GM21447 (cell line): ENCODE data around the gene PRRC2C.

Experiments
- ATAC-seq: cut with Tn5 transposase; IDR thresholded peaks from one replicate; pipeline ENCODE4 v1.9.1; 2021; ENCODE audit not compliant: unreplicated experiment

The PRRC2C gene

DNA sequence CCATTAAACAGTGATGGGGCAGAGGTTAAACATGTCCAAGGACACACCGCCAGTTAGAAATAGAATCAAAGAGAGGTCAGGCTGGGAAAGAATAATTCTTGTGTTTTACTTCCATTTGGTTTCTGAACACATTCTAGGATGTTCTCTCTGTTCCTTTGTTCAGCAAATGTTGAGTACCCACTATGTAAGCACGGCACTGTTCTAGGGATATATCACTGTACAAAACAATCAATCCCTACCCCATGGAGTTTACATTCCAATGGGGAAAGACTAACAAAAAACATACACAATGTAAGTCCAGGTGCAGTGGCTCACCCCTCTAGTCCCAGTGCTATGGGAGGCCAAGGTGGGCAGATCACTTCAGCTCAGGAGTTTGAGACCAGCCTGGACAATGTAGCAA is 142.9 kb downstream of the PRRC2C start:
- no peak for ATAC-seq

DNA sequence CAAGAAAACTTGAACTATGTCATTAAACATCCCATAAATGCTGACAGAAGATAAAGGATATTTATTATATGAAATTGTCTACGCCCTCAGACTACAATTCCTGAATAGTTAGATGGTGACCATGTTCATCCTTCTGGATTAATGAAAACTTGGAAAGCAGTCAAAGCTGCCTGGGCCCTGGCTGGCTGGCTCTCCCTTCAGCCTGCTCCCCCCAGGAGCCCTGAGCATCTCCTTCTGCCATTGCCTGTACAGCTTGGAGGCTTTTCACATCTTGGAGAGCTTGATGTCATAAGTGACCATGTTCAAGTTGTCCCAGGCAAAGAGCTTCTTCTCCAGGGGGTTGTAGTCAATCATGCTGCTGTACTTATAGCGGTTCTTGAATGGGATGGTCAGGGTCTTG is 150.3 kb downstream of the PRRC2C start:
- no peak for ATAC-seq

DNA sequence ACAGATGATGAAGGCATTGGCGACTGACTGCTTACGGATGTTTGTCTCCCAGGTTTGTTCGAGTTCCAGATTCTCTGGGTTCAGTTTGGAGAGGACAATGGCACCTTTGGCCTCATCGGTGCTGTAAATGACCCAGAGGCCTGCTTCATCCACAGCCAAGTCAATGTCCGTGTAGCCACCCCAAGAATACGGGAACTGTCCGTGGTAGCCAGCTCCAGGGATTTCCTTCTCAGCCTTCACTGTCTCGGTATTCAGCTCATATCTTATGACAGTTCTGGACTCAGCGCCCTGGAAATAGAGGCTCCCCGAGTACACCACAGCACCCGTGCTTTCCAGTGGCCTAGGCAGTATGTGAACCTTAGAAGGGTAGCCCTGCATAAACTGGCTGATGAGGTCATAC is 150.8 kb downstream of the PRRC2C start:
- no peak for ATAC-seq

DNA sequence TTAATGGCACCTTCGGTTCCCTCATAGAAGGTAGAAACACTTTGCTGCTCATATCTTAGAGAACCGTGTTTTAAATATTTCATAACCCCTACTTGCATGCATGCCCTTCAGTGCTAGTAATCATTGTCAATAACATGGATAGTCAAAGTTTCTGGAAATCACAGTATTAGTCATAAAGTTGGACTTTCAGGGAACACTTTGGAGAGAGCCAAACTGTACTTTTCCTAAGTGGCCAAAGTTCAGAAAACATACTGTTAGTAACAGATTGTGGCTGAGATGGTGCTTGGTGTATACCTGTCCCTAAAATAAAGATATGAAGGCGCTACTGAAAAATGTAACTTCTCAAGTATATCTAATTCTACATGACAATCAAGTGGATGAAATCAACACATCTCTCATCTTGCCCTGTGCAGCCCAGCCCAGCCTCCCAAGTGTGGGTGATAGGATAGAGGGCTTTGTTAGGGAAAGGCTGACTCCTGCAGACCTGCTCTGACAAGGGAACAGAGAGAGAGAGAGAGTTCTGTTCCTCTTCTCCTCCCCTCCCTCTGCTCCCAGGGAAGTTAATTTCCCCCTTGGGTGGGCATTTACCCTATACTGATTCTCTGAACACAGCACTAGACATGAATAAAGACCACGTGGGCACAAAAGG is 152.7 kb downstream of the PRRC2C start:
- no peak for ATAC-seq

DNA sequence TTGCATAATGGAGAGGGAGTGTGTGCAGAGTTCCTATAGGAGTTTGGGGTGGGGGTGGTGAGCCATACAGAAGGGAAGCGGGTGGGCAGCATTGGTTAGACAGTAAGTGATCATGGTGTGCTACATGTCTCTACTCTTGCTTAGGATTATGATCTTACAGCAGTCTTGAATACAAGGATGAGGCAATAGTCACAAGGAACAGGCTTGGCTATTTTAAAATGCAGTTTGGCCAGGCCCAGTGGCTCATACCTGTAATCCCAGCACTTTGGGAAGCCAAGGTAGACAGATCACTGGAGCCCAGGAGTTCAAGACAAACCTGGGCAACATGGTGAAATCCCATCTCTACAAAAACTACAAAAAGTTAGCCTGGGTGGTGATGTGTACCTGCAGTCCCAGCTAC is 154.9 kb downstream of the PRRC2C start:
- no peak for ATAC-seq

DNA sequence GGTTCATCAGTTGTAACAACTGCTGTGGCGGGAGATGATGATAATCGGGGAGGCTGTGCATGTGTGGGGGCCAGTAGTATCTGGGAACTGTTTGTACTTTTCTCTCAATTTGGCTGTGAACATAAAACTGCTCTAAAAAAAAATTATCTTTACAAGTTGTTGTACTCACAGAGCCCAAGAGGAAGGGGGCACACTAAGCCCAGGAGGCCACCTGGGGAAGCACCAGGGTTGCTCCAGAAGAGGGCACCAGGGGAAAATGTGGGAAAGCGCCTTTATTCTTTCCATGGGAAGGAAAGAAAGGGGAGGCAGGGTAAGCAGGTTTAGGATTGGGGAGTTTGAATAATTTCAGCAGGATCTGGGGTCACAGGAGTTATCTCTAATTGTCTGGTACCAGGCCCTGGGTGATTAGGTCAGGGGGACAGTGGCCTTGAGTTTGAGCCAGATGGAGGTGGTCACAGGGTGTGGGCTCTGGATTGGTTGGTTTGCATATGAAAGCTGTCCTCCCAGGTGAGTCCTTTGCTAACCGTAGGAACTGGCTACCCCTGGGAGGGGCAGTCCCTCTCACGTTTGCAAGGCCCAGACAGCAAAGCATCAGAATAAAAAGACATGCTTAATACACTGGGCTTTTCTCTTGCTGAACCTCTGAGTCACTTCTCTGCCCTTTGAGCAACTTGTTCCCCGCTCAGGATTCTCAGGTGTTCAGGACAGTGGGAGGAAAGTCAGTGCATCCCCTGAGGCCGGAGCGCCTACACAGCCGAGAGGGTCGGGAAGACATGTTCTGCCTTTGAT is 155.9 kb downstream of the PRRC2C start:
- ATAC-seq, result no peak

DNA sequence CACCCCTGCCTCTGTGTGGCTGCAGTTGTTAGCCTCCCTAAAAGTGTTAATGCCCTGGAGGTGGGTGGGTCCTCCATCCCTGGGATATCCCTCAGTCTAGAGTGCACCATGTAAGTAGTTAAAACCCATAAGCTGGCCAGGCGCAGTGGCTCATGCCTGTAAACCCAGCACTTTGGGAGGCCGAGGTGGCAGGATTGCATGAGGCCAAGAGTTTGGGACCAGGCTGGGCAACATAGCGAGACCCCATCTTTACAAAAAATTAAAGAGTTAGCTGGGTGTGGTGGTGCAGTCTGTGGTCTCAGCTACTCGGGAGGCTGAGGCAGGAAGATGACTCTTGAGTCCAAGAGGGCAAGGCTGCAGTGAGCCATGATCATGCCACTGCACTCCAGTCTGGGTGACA is 156.9 kb downstream of the PRRC2C start:
- ATAC-seq, result no peak
